Esophagus squamous epithelium (tissue), 5 donors: ENCODE results near the gene ZNF660. TPM values are rescaled to one million over a fixed set of nuclear protein-coding genes. Genes with fewer than 3 reads are reported as not detected.

Experiments
- DNase-seq: peaks from one replicate; lab custom pipeline; 2025; lab: John Stamatoyannopoulos, UW
- H3K27ac ChIP-seq, 4 donors: fragments of 200-600 bp; sonication (generic); one replicate each; pipeline ENCODE4 v1.5.1; 2016 to 2019; ENCODE audit warnings: mild to moderate bottlenecking in 1 of 4
- H3K27me3 ChIP-seq, 4 donors: fragments of 200-600 bp; sonication (generic); 1 replicate in 3 of 4; 2 replicates in 1 of 4; pipeline versions ENCODE4 v1.5.1 to v1.6.0; 2017 to 2021; ENCODE audit warnings: antibody characterized with exemption in 1 of 4
- H3K36me3 ChIP-seq, 3 donors: fragments of 200-600 bp; sonication (generic); one replicate each; pipeline ENCODE4 v1.5.1; 2016 to 2019
- H3K4me1 ChIP-seq, 3 donors: fragments of 200-600 bp; sonication (generic); one replicate each; pipeline ENCODE4 v1.5.1; 2017 to 2019
- H3K4me3 ChIP-seq, 4 donors: fragments of 200-600 bp; sonication (generic); 1 replicate in 3 of 4; 2 replicates in 1 of 4; pipeline ENCODE4 v1.5.1; 2016 to 2019; ENCODE audit warnings: mild to moderate bottlenecking in 2 of 4, moderate library complexity in 1 of 4
- H3K9me3 ChIP-seq, 3 donors: fragments of 200-600 bp; sonication (generic); one replicate each; pipeline ENCODE4 v1.5.1; 2016 to 2019
- CTCF ChIP-seq, 6 experiments: fragments of 450-650 bp in 4 of 6; fragments of 200-600 bp in 2 of 6; sonication (generic) in 2 of 6; IDR thresholded peaks; one replicate each; pipeline ENCODE4 v1.5.1; 2016 to 2019; ENCODE audit warnings: antibody characterized with exemption in 6 of 6, mild to moderate bottlenecking in 4 of 6, moderate library complexity in 4 of 6
- POLR2A ChIP-seq, 4 donors: fragments of 450-650 bp; IDR thresholded peaks; one replicate each; pipeline ENCODE4 v1.6.1; 2017; ENCODE audit warnings: antibody characterized with exemption in 4 of 4, mild to moderate bottlenecking in 4 of 4, moderate library complexity in 3 of 4
- WGBS, 2 donors: methylation state at CpG; one replicate each; pipeline ENCODE4 v1.1.5; 2018; 5-methylcytosine and 5-hydroxymethylcytosine counted together
- intact Hi-C: fragments of 100-400 bp; cut with DNase I; formaldehyde crosslinking; loops from one replicate; pipeline ENCODE4 v1.15.0; 2022
- total RNA-seq, 4 donors: library from RNA; depleted of rRNA; stranded (reverse); fragments of >200 nt; gene quantifications; one replicate each; pipeline ENCODE4 v1.1.0, GENCODE V29; 2016
- donor health status: DM: yes; HTN: yes; CAD: no.

The ZNF660 gene
- total RNA-seq, 4 donors from 2014 or later: 0.04 to 2.5 (median 0.34) TPM

- no peak for TF ChIP-seq CTCF (IDR thresholded peaks at IDR 0.05)
- no peak for TF ChIP-seq POLR2A (IDR thresholded peaks at IDR 0.05)
- H3K36me3 ChIP-seq: peaks cover 0 to 41% (median 0%) of the 10 kb centered on the region in 3 donors
- peaks cover 0 to 16% (median 0%) of the 10 kb centered on the region in 4 donors for H3K27me3 ChIP-seq
- no peak for DNase-seq
- H3K9me3 ChIP-seq: peaks cover 0 to 7% (median 5%) of the 10 kb centered on the region in 3 donors
- no peak overlapping the region for H3K4me3 ChIP-seq
- whole genome bisulfite sequencing, 2 donors: 97 to 100% methylated on average over 4 to 5 of the region's 9 CpGs
- peaks cover 4 to 17% (median 6%) of the 10 kb centered on the region in 3 donors for H3K4me1 ChIP-seq
- intact Hi-C loops: no loop called here
- H3K27ac ChIP-seq: no peak overlapping the region
These were observed 27.7 kb upstream of the ZNF660 start for GRCh38 chr3:44557074-44557473.

DNA sequence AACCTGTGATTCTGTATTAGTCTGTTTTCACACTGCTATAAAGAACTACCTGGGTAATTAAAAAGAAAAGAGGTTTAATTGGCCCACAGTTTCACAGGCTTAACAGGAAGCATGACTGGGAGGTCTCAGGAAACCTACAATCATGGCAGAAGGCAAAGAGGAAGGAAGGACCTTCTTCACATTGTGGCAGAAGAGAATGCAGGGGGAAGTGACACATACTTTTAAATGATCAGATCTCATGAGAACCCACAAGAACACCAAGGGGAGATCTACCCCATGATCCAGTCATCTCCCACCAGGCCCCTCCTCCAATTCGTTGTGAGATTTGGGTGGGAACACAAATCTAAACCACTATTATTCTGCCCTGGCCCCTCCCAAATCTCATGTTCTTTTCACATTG lies 23.7 kb upstream of the ZNF660 start:
- 44 to 50% methylated on average over 1 of the region's 1 CpG for WGBS, 2 donors
- H3K27ac ChIP-seq: no peak overlapping the region
- TF ChIP-seq POLR2A (IDR thresholded peaks at IDR 0.05) (no peak), CTCF (IDR thresholded peaks at IDR 0.05) (no peak)

DNA sequence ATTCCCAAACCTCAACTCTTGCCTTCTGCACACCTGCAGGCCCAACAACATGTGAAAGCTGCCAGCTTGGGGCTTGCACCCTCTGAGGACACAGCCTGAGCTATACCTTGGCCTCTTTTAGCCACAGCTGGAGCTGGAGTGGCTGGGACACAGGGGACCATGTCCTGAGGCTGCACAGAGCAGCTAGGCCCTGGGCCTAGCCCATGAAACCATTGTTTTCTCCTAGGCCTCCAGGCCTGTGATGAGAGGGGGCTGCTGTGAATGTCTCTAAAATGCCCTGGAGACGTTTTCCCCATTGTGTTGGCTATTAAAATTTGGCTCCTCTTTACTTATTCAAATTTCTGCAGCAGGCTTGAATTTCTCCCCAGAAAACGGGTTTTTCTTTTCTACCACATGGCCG lies 22.6 kb upstream of the ZNF660 start:
- no peak for TF ChIP-seq POLR2A (IDR thresholded peaks at IDR 0.05)
- no peak for TF ChIP-seq CTCF (IDR thresholded peaks at IDR 0.05)
- no peaks in the 10 kb centered on the region for H3K27me3 ChIP-seq
- no peak overlapping the region for H3K27ac ChIP-seq
- intact Hi-C loops: no loop called here
- H3K4me3 ChIP-seq: no peak overlapping the region
- WGBS, 2 donors: 84% methylated on average over 3 of the region's 3 CpGs
- peaks cover 0 to 24% (median 8%) of the 10 kb centered on the region in 3 donors for H3K9me3 ChIP-seq
- H3K36me3 ChIP-seq: peaks cover 0 to 70% (median 0%) of the 10 kb centered on the region in 3 donors
- DNase-seq: no peak
- H3K4me1 ChIP-seq: no peaks in the 10 kb centered on the region

More for the DNA sequence above, 23.7 kb upstream of the ZNF660 start:
- DNase-seq: no peak
- Histone ChIP-seq H3K4me1 (peaks cover 0 to 3% (median 1%) of the 10 kb centered on the region in 3 donors), H3K9me3 (peaks cover 0 to 24% (median 8%) of the 10 kb centered on the region in 3 donors), H3K4me3 (no peak overlapping the region), H3K36me3 (peaks cover 0 to 62% (median 0%) of the 10 kb centered on the region in 3 donors), H3K27me3 (no peaks in the 10 kb centered on the region)
- intact Hi-C loops: no loop called here

GRCh38 chr3:44568561-44568960 lies 16.2 kb upstream of the ZNF660 start:
- Histone ChIP-seq H3K27ac (no peak overlapping the region), H3K4me3 (no peak overlapping the region), H3K4me1 (no peaks in the 10 kb centered on the region), H3K36me3 (peaks cover 0 to 68% (median 3%) of the 10 kb centered on the region in 3 donors), H3K9me3 (peaks cover 0 to 52% (median 26%) of the 10 kb centered on the region in 3 donors), H3K27me3 (no peaks in the 10 kb centered on the region)
- WGBS, 2 donors: 62 to 68% methylated on average over 1 of the region's 1 CpG
- intact Hi-C loops: no loop called here
- DNase-seq: no peak
- TF ChIP-seq CTCF (IDR thresholded peaks at IDR 0.05) (no peak), POLR2A (IDR thresholded peaks at IDR 0.05) (no peak)

DNA sequence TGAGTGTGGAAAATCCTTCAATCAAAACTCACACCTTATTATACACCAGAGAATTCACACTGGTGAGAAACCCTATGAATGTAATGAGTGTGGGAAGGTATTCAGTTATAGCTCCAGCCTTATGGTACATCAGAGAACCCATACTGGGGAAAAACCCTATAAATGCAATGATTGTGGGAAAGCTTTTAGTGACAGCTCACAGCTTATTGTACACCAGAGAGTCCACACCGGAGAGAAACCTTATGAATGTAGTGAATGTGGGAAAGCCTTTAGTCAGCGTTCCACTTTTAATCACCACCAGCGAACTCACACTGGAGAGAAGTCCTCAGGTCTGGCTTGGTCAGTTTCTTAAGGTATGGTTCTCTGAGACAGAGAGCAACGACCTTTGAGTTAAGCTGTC lies 13.7 kb upstream of the ZNF660 start:
- no peak for DNase-seq
- H3K9me3 ChIP-seq: peaks cover 0 to 48% (median 26%) of the 10 kb centered on the region in 3 donors

More for the DNA sequence above, 13.7 kb upstream of the ZNF660 start:
- Histone ChIP-seq H3K27ac (no peak overlapping the region), H3K27me3 (no peaks in the 10 kb centered on the region), H3K4me1 (no peaks in the 10 kb centered on the region), H3K36me3 (peaks cover 0 to 51% (median 3%) of the 10 kb centered on the region in 3 donors), H3K4me3 (no peak overlapping the region)
- 77 to 85% methylated on average over 4 of the region's 4 CpGs for WGBS, 2 donors
- intact Hi-C loops: no loop called here
- no peak for TF ChIP-seq CTCF (IDR thresholded peaks at IDR 0.05)
- TF ChIP-seq POLR2A (IDR thresholded peaks at IDR 0.05): no peak
